Measurements from ENCODE around the gene TBX18. TPM values are rescaled to one million over a fixed set of nuclear protein-coding genes. Genes with fewer than 3 reads are reported as not detected.

TBX18 gene
- total and polyA plus RNA-seq, 4 donors: 0.10 to 0.59 (median 0.19) TPM; not detected in 1

GRCh38 chr6:84718038-84718955 lies 46.1 kb downstream of the TBX18 start:
- no peak for DNase-seq (ENCODE audit: low spot score)
- H3K27ac ChIP-seq (ENCODE audit: low read depth in 1 of 2, low read length in 2 of 2): no peak overlapping the region
- H3K4me1 ChIP-seq (ENCODE audit: control insufficient read depth in 4 of 4, insufficient read depth in 4 of 4, low read length in 3 of 4): no peaks in the 10 kb centered on the region
- no peaks in the 10 kb centered on the region for H3K9me3 ChIP-seq (ENCODE audit: control insufficient read depth in 4 of 4, low read length in 3 of 4)
- no peak for TF ChIP-seq HNF4A (conservative IDR thresholded peaks at IDR 0.05)
- no peak for TF ChIP-seq RAD21 (IDR thresholded peaks at IDR 0.05)
- no peak for TF ChIP-seq SP1 (IDR thresholded peaks at IDR 0.05)
- TF ChIP-seq MAX (IDR thresholded peaks at IDR 0.05): no peak
- no peak for TF ChIP-seq EGR1 (IDR thresholded peaks at IDR 0.05; ENCODE audit: low read depth in 2 of 2)
- TF ChIP-seq JUND (IDR thresholded peaks at IDR 0.05): no peak
- TF ChIP-seq ATF3 (IDR thresholded peaks at IDR 0.05): no peak
- TF ChIP-seq CTCF (IDR thresholded peaks at IDR 0.05; ENCODE audit: low read depth, low read length, missing input control): no peak
- H3K4me3 ChIP-seq (ENCODE audit: low read depth in 1 of 3, low read length in 3 of 3): no peak overlapping the region
- no peaks in the 10 kb centered on the region for H3K27me3 ChIP-seq (ENCODE audit: control insufficient read depth in 4 of 4, insufficient read depth in 4 of 4, low read length in 3 of 4)
- WGBS: 37% methylated on average over 5 of the region's 5 CpGs
- no peaks in the 10 kb centered on the region for H3K36me3 ChIP-seq (ENCODE audit: control insufficient read depth in 4 of 4, insufficient read depth in 3 of 4, low read depth in 1 of 4, low read length in 3 of 4)
- no peak overlapping the region for H3K9ac ChIP-seq (ENCODE audit: low read depth in 1 of 2, low read length in 2 of 2)

GRCh38 chr6:84709121-84709520 lies 55.3 kb downstream of the TBX18 start:
- WGBS: 57% methylated on average over 1 of the region's 1 CpG
- no peak overlapping the region for H3K9ac ChIP-seq (ENCODE audit: low read depth in 1 of 2, low read length in 2 of 2)
- H3K9me3 ChIP-seq (ENCODE audit: control insufficient read depth in 4 of 4, low read length in 3 of 4): no peaks in the 10 kb centered on the region
- no peaks in the 10 kb centered on the region for H3K36me3 ChIP-seq (ENCODE audit: control insufficient read depth in 4 of 4, insufficient read depth in 3 of 4, low read depth in 1 of 4, low read length in 3 of 4)
- H3K4me3 ChIP-seq (ENCODE audit: low read depth in 1 of 3, low read length in 3 of 3): no peak overlapping the region
- TF ChIP-seq HNF4A (conservative IDR thresholded peaks at IDR 0.05): no peak
- no peak for TF ChIP-seq SP1 (IDR thresholded peaks at IDR 0.05)
- no peak for TF ChIP-seq JUND (IDR thresholded peaks at IDR 0.05)
- TF ChIP-seq REST (IDR thresholded peaks at IDR 0.05): no peak
- TF ChIP-seq NR2F2 (IDR thresholded peaks at IDR 0.05): no peak
- no peak for TF ChIP-seq FOXA2 (IDR thresholded peaks at IDR 0.05)
- TF ChIP-seq CTCF (IDR thresholded peaks at IDR 0.05; ENCODE audit: low read depth, low read length, missing input control): no peak
- TF ChIP-seq EGR1 (IDR thresholded peaks at IDR 0.05; ENCODE audit: low read depth in 2 of 2): no peak
- TF ChIP-seq RAD21 (IDR thresholded peaks at IDR 0.05): no peak
- no peak for TF ChIP-seq ATF3 (IDR thresholded peaks at IDR 0.05)
- no peaks in the 10 kb centered on the region for H3K27me3 ChIP-seq (ENCODE audit: control insufficient read depth in 4 of 4, insufficient read depth in 4 of 4, low read length in 3 of 4)
- no peak for DNase-seq (ENCODE audit: low spot score)
- no peak overlapping the region for H3K27ac ChIP-seq (ENCODE audit: low read depth in 1 of 2, low read length in 2 of 2)
- H3K4me1 ChIP-seq (ENCODE audit: control insufficient read depth in 4 of 4, insufficient read depth in 4 of 4, low read length in 3 of 4): no peaks in the 10 kb centered on the region
